OCI-LY7 (cell line): Measurements from ENCODE around the gene IFITM2. TPM values are rescaled to one million over a fixed set of nuclear protein-coding genes. Genes with fewer than 3 reads are reported as not detected.
A peak's percentile ranks its signal among the peaks of the same experiment; 100 is the strongest.

Source experiments
- BruUV-seq: library from RNA; stranded (reverse); fragments of 400-500 nt; replicated peaks from 2 replicates; lab custom pipeline; 2021; lab: Mats Ljungman, UMichigan
- CTCF ChIA-PET: fragments of 300-600 bp; sonication (Branson Sonifier 250); formaldehyde crosslinking; loops from one replicate; lab custom pipeline; 2022; ENCODE audit warnings: antibody characterized with exemption; ENCODE audit not compliant: unreplicated experiment; lab: Charles Lee
- POLR2A ChIA-PET: fragments of 300-600 bp; sonication (Branson Sonifier 250); formaldehyde crosslinking; loops from one replicate; lab custom pipeline; 2022; ENCODE audit warnings: antibody characterized with exemption; lab: Charles Lee
- DNase-seq: peaks from one replicate; pipeline ENCODE4 v3.0.0-alpha.2; 2015; ENCODE audit warnings: low spot score
- H2AFZ ChIP-seq: fragments of 200-600 bp; sonication (generic), shearing (Covaris generic); 2 replicates; pipeline ENCODE4 v1.6.1; 2014; ENCODE audit warnings: mild to moderate bottlenecking, antibody characterized with exemption, low read length, moderate library complexity
- H3K27ac ChIP-seq: fragments of 200-600 bp; sonication (generic); 2 replicates; pipeline ENCODE4 v1.5.1; 2014; ENCODE audit warnings: mixed run types, low read depth, mild to moderate bottlenecking, moderate library complexity, low read length, inconsistent platforms; ENCODE audit not compliant: poor library complexity, severe bottlenecking
- H3K36me3 ChIP-seq: fragments of 200-600 bp; sonication (generic); 2 replicates; pipeline ENCODE4 v1.6.1; 2014; ENCODE audit warnings: mild to moderate bottlenecking, antibody characterized with exemption, low read length, moderate library complexity, mixed read lengths; ENCODE audit not compliant: insufficient read depth
- H3K4me1 ChIP-seq: fragments of 200-600 bp; sonication (generic); 2 replicates; pipeline ENCODE4 v1.5.1; 2014; ENCODE audit warnings: mild to moderate bottlenecking, low read length; ENCODE audit not compliant: insufficient read depth, poor library complexity, severe bottlenecking
- H3K4me2 ChIP-seq: fragments of 200-600 bp; sonication (generic); 2 replicates; pipeline ENCODE4 v1.6.1; 2014; ENCODE audit warnings: mild to moderate bottlenecking, low read length
- H3K4me3 ChIP-seq: fragments of 200-600 bp; sonication (generic); 2 replicates; pipeline ENCODE4 v1.5.1; 2014; ENCODE audit warnings: mild to moderate bottlenecking, low read depth, low read length; ENCODE audit not compliant: poor library complexity, severe bottlenecking
- H3K79me2 ChIP-seq: fragments of 200-600 bp; sonication (generic); 2 replicates; pipeline ENCODE4 v1.6.1; 2016; ENCODE audit warnings: low read depth, mild to moderate bottlenecking, low read length, moderate library complexity, mixed read lengths; ENCODE audit not compliant: insufficient read depth
- H3K9me2 ChIP-seq: fragments of 200-600 bp; sonication (generic); 2 replicates; pipeline ENCODE4 v1.6.1; 2016; ENCODE audit warnings: mild to moderate bottlenecking, low read length, mixed read lengths; ENCODE audit not compliant: insufficient read depth
- H3K9me3 ChIP-seq: fragments of 200-600 bp; sonication (generic); 2 replicates; pipeline ENCODE4 v1.6.1; 2014; ENCODE audit warnings: mild to moderate bottlenecking, mixed run types, low read length, mixed read lengths
- H4K20me1 ChIP-seq: fragments of 200-600 bp; sonication (generic); 2 replicates; pipeline ENCODE4 v1.6.1; 2014; ENCODE audit warnings: mild to moderate bottlenecking, antibody characterized with exemption, low read length, moderate library complexity, mixed read lengths; ENCODE audit not compliant: insufficient read depth
- CTCF ChIP-seq: fragments of 200-600 bp; sonication (generic); conservative IDR thresholded peaks from 2 replicates; pipeline ENCODE4 v1.5.1; 2014; ENCODE audit warnings: mild to moderate bottlenecking, antibody characterized with exemption, low read length, moderate library complexity, mixed read lengths
- EZH2phosphoT487 ChIP-seq: fragments of 200-600 bp; sonication (generic); IDR thresholded peaks from 2 replicates; pipeline ENCODE4 v1.6.1; 2018; ENCODE audit warnings: low read depth, borderline replicate concordance, mild to moderate bottlenecking, mixed run types, antibody characterized with exemption, low read length, moderate library complexity, mixed read lengths
- intact Hi-C: fragments of 100-400 bp; cut with micrococcal nuclease; formaldehyde crosslinking; loops from one replicate; pipeline ENCODE4 v1.10.0; 2022; ENCODE audit not compliant: unreplicated experiment
- total RNA-seq, 2 experiments: library from RNA; depleted of rRNA in 1 of 2; stranded (reverse); fragments of >200 nt in 1 of 2; shearing (Covaris generic) in 1 of 2; gene quantifications; 2 replicates each; pipeline ENCODE4 v1.2.3, GENCODE V29; 2014 to 2022

IFITM2 gene
- total RNA-seq, 2 experiments from 2014 or later: 22.1 to 117 TPM

- Histone ChIP-seq H3K4me1 (peaks cover 41% of the 10 kb centered on the region), H3K4me2 (peak overlapping the region; percentile 74), H4K20me1 (no peaks in the 10 kb centered on the region), H3K9me2 (no peaks in the 10 kb centered on the region), H3K36me3 (no peaks in the 10 kb centered on the region), H3K79me2 (no peaks in the 10 kb centered on the region), H2AFZ (peak overlapping the region; percentile 30; the same call in 1 of the 2 replicates), H3K27ac (peak overlapping the region; percentile 73), H3K9me3 (no peaks in the 10 kb centered on the region), H3K4me3 (peak overlapping the region; percentile 55)
- no peak for TF ChIP-seq CTCF
- no peak for TF ChIP-seq EZH2phosphoT487
- BruUV-seq: no TSS peak
- intact Hi-C loops: loop anchor here (1.0 to 5.0 kb wide), 4 partner anchors 43 to 149 kb away; partner anchors contain the start of genes BET1L and RIC8A
- peak; percentile 81 for DNase-seq
- POLR2A ChIA-PET: interaction anchor here (0.6 to 1.9 kb wide), 10 partner anchors 11 to 206 kb away, joined by 3 to 17 read pairs (median 4); no protein-coding TSS in a partner anchor
- CTCF ChIA-PET: interaction anchor here (0.6 to 1.9 kb wide), 6 partner anchors 26 to 1400 kb away, joined by 3 to 11 read pairs (median 4); no protein-coding TSS in a partner anchor
Measured at GRCh38 chr11:355581-356458, 48.2 kb downstream of the IFITM2 start.

- no peaks in the 10 kb centered on the region for H3K79me2 ChIP-seq
- no peak overlapping the region for H3K4me2 ChIP-seq
- intact Hi-C loops: loop anchor here (5.0 kb wide), 1 partner anchor 149 kb away; the partner anchor contains the start of genes BET1L and RIC8A
- no peak overlapping the region for H2AFZ ChIP-seq
- no peaks in the 10 kb centered on the region for H3K36me3 ChIP-seq
- no peaks in the 10 kb centered on the region for H3K9me2 ChIP-seq
- no peaks in the 10 kb centered on the region for H4K20me1 ChIP-seq
- TF ChIP-seq CTCF: no peak
- no peak for TF ChIP-seq EZH2phosphoT487
- no peak for DNase-seq
- ChIA-PET POLR2A (no interaction called here), CTCF (no interaction called here)
- H3K9me3 ChIP-seq: no peaks in the 10 kb centered on the region
- peaks cover 35% of the 10 kb centered on the region for H3K4me1 ChIP-seq
- no peak overlapping the region for H3K27ac ChIP-seq
- no peak overlapping the region for H3K4me3 ChIP-seq
- no TSS peak for BruUV-seq
Measured at GRCh38 chr11:356610-357009, 49.0 kb downstream of the IFITM2 start.

GRCh38 chr11:357582-357981 lies 50.0 kb downstream of the IFITM2 start:
- no peaks in the 10 kb centered on the region for H3K36me3 ChIP-seq
- H3K9me2 ChIP-seq: no peaks in the 10 kb centered on the region
- H3K27ac ChIP-seq: no peak overlapping the region
- H3K9me3 ChIP-seq: no peaks in the 10 kb centered on the region
- H3K4me3 ChIP-seq: no peak overlapping the region
- ChIA-PET POLR2A (no interaction called here), CTCF (no interaction called here)
- no peak overlapping the region for H2AFZ ChIP-seq
- H4K20me1 ChIP-seq: no peaks in the 10 kb centered on the region
- intact Hi-C loops: loop anchor here (5.0 kb wide), 1 partner anchor 150 kb away; the partner anchor contains the start of genes BET1L and RIC8A
- H3K79me2 ChIP-seq: no peaks in the 10 kb centered on the region
- DNase-seq: no peak
- BruUV-seq: TSS peak; percentile 75
- TF ChIP-seq EZH2phosphoT487: no peak
- no peak overlapping the region for H3K4me2 ChIP-seq
- peaks cover 35% of the 10 kb centered on the region for H3K4me1 ChIP-seq
